H1 (cell line): Measurements from ENCODE around the gene HMCES. TPM values are rescaled to one million over a fixed set of nuclear protein-coding genes. Genes with fewer than 3 reads are reported as not detected.

ENCODE experiments used
- CHD1 ChIP-seq: IDR thresholded peaks from 2 replicates; pipeline ENCODE4 v1.6.1; 2012; ENCODE audit warnings: low read depth, low read length, improper control_type of control experiment
- KDM1A ChIP-seq: fragments of 200-600, 300-600 bp; sonication (generic); IDR thresholded peaks from 2 replicates; pipeline ENCODE4 v1.7.1; 2016; ENCODE audit warnings: mild to moderate bottlenecking, low read length, borderline replicate concordance
- MAFK ChIP-seq: IDR thresholded peaks from 2 replicates; pipeline ENCODE4 v1.6.1; 2012; ENCODE audit warnings: low read depth, mild to moderate bottlenecking, improper control_type of control experiment, low read length
- POU5F1 ChIP-seq: IDR thresholded peaks from 2 replicates; pipeline ENCODE4 v1.6.1; 2011; ENCODE audit warnings: low read depth, mild to moderate bottlenecking, low read length, moderate library complexity
- SIRT6 ChIP-seq: IDR thresholded peaks from one replicate; pipeline ENCODE4 v1.7.1; 2012; ENCODE audit warnings: low read length, inconsistent platforms
- SP2 ChIP-seq: IDR thresholded peaks from 2 replicates; pipeline ENCODE4 v1.6.1; 2012; ENCODE audit warnings: mild to moderate bottlenecking, low read length, inconsistent platforms
- TAF7 ChIP-seq: optimal IDR thresholded peaks from 2 replicates; pipeline ENCODE3; 2011; ENCODE audit warnings: low read depth, mild to moderate bottlenecking, inconsistent platforms, low read length, moderate library complexity, borderline replicate concordance
- TCF12 ChIP-seq: IDR thresholded peaks from 2 replicates; pipeline ENCODE4 v1.6.1; 2011; ENCODE audit warnings: low read depth, mild to moderate bottlenecking, low read length
- YY1 ChIP-seq: IDR thresholded peaks from 2 replicates; pipeline ENCODE4 v1.6.1; 2011; ENCODE audit warnings: low read depth, mild to moderate bottlenecking, low read length
- polyA plus RNA-seq, 7 experiments: library from polyadenylated mRNA; depleted of rRNA in 3 of 7; stranded (reverse) in 5 of 7; unstranded in 2 of 7; fragments of >200 nt in 5 of 7; fragments of 200-250 nt in 2 of 7; gene quantifications; 1 replicate in 5 of 7; 2 replicates in 1 of 7; 4 replicates in 1 of 7; pipeline versions ENCODE4 v1.2.1 to v1.2.3, GENCODE V29; 2011 to 2013; ENCODE audit warnings: missing spikeins in 2 of 7, mixed read lengths in 2 of 7
- total RNA-seq: library from RNA; stranded (reverse); fragmentation: NEBNext Ultra II Directional; extraction: Animal tissue kit (Norgen Biotek cat#: 25700); gene quantifications from 2 replicates; pipeline ENCODE4 v1.2.1, GENCODE V29; 2021
- TF ChIP-seq, protein P1 (sequence below): IDR thresholded peaks from 2 replicates; pipeline ENCODE4 v1.6.1; 2011; ENCODE audit warnings: low read length, improper control_type of control experiment

The HMCES gene
- total and polyA plus RNA-seq, 2 of the 8 experiments (the other 6 are each of a cell fraction or from before 2014, with no cell fraction given), result 27.6 to 49.5 TPM

DNA sequence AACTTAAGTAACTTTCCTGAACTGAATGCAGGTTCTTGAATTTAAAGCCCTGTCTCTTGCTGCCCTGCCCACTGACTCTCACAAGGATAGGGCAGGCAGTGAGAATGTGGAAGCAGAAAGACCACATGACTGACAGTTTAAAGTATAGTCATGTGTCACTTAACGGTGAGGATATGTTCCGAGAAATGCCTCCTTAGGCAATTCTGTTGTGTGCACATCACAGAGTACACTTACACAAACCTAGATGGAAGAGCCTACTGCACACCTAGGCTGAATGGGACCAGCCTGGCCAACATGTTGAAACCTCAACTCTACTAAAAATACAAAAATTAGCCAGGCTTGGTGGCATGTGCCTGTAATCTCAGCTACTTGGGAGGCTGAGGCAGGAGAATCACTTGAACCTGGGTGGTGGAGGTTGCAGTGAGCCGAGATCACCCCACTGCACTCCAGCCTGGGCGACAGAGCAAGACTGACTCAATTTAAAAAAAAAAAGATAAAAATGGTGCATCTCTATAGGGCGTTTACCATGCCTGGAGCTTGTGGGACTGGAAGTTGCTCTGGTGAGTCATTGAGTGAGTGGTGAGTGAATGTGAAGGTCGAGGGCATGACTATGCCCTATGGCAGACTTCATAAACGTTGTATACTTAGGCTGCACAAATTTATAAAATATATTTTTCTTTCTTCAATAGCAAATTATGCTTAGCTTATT, 48.2 kb upstream of the HMCES start (continued):
- TF ChIP-seq, protein P1, sequence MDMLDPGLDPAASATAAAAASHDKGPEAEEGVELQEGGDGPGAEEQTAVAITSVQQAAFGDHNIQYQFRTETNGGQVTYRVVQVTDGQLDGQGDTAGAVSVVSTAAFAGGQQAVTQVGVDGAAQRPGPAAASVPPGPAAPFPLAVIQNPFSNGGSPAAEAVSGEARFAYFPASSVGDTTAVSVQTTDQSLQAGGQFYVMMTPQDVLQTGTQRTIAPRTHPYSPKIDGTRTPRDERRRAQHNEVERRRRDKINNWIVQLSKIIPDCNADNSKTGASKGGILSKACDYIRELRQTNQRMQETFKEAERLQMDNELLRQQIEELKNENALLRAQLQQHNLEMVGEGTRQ, result no peak
- TF ChIP-seq POU5F1, result no peak
- no peak for TF ChIP-seq YY1
- TF ChIP-seq SP2, result no peak
- TF ChIP-seq TCF12, result no peak
- no peak for TF ChIP-seq SIRT6
- TF ChIP-seq MAFK, result no peak
- TF ChIP-seq CHD1, result no peak
- TF ChIP-seq TAF7, result no peak
- no peak for TF ChIP-seq KDM1A
